HG03097 (cell line): ENCODE data around the gene SHOC2.

Experiments
- ATAC-seq: cut with Tn5 transposase; IDR thresholded peaks from one replicate; pipeline ENCODE4 v1.9.1; 2021; ENCODE audit not compliant: unreplicated experiment, low FRiP score

Gene SHOC2

DNA sequence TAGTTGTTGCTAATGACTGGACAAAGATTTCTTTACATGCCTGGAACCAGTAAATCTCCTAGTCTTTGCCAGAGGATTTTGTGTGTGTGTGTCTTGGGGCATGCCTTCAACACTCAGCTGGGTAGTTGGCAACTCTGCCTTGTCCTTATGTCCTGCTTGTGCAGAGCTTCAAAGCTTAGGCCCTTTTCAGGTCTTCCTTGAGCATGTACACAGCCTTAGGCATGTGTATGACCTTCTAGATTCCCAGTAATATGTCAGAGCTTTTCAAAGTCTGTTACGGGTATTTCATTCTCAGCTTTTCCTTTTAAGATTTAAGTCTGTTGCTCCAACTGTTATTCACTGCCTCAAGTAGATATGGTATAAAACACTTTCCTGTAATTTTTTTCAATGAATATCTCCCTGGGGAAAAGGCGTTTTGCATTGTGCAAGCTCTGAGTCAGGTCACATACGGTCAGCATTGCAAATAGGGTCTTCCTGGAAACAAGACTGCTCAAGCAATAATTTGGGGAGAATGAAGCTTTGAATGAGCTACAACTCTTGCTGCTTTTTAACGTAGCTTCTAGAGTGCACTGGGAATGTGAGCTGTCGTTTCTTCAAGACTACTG, 25.5 kb downstream of the SHOC2 start:
- no peak for ATAC-seq

DNA sequence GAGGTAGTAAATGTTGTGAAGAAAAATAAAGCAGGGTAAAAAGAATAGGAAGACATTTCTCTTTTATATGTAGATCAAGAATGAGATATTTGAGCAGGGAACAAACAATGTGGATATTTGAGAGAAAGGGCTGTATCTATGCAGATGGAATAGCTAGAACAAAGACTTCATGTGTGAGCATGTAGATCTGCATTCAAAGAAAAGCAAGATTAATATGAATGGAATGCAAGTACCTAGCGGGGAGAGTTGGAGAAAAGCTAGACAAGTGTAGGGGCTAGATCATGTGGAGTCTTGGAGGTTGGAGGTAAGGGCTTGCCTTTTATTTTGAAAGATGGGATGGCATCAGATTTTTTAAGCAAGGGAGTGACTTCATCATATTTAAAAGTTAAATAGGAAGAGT, 27.1 kb downstream of the SHOC2 start:
- no peak for ATAC-seq

DNA sequence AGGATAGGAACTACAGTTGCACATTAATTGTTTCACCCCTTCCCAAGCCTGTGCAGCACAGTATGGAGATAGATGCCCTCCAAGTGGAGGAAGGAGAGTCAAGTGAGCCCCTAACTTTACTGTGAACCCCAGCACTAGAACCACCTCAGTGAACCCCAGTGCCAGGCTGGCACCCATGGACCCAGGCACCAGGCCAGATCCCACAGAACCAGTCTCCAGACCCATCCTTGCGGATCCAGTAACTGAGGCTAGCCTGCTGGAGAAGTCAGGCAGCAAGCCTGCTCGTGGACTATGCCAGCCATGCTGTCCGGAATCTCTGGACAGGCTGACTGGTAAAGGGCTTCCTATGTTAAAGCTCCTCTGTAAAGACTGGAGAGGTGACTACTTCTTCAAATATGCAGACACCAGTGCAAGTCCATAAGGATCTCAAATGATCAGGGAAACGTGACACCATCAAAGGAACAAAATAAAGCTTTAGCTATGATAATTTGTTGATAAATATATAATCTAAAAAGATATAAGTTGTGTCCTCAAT, 27.7 kb downstream of the SHOC2 start:
- ATAC-seq, result no peak

- no peak for ATAC-seq
Measured at GRCh38 chr10:110951381-110951780, 32.0 kb downstream of the SHOC2 start.

- no peak for ATAC-seq
Measured at GRCh38 chr10:110957606-110958005, 38.2 kb downstream of the SHOC2 start.

DNA sequence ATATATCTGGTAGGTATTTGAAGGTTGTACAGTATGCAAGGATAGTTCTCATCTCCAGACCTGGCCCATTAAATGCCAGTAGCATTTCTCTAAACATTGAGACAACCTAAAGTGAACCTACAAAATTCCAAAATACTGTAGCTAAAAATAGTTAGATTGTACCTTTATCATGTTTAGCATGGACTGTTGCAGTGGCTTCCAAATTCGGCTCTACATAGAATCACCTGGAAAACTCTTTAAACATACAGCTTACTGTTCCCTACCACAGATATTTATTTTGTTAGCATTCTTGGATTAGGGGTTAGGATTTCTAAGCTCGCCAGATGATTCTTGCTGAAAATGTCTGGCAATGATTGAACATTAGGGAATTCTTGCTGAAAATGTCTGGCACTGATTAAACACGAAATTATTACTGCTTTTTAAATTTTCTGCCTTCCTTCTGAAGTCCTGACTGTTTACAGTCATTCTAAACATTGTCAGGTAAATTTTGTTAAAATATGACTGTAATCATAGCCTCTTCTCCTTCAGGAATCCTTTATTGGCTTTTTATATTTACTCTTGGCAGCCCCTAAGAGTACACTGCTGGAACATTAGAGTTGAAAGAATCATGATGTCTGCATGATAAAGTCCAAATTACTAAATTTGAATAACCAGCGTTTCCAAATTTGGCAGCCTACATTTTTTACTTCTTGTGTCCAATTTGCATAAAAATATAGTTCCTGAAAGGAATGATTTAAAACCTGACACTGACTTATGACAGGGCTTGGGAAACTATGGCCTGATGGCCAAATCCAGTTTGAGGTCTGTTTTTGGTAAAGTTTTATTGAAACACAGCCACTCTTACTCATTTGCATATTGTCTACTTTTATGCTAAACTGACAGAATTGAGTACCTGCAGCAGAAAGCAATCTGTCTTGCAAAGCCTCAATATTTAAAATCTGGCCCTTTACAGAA, 40.3 kb downstream of the SHOC2 start:
- no peak for ATAC-seq

DNA sequence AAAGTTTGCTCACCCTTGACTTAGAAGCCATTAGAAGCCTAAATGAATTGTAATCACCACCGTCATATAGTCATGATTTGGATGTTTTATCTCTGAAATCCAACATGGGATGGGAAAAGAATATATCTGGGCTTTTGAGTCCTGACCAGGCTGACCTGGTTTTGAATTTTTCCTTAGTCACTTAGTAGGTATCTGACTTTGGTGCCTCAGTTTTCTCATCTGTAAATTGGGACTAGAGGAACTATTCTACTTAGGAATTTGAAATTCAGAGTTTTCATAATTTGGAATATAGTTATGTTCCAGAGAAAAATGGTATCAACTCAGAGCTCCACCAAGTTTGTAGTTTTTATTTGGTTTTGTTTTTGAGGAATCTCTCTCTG, 40.9 kb downstream of the SHOC2 start:
- ATAC-seq, result no peak

GRCh38 chr10:110962443-110962842, 43.0 kb downstream of the SHOC2 start:
- ATAC-seq, result no peak

DNA sequence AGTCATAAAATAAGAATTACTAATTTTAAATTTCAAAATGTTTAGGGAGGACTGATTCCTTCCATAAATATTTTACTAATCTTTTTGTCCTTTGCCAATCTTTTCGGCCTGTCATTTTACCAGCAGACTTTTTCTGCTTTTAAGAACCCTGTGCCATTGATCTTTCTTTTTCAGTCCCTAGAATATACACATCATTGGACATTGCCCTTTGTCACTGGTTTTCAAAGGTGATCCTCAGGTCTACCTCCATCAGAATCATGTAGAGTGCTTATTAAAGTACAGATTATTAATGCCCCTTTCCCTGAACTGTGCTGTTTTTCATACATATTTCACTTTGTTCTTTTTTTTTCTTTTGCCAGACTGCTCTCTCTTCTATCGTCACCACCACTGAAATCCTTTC, 43.8 kb downstream of the SHOC2 start:
- ATAC-seq, result no peak

- no peak for ATAC-seq
Measured at GRCh38 chr10:110964681-110965080, 45.3 kb downstream of the SHOC2 start.

GRCh38 chr10:110965216-110965615, 45.8 kb downstream of the SHOC2 start:
- no peak for ATAC-seq

GRCh38 chr10:110966146-110966545, 46.7 kb downstream of the SHOC2 start:
- no peak for ATAC-seq

DNA sequence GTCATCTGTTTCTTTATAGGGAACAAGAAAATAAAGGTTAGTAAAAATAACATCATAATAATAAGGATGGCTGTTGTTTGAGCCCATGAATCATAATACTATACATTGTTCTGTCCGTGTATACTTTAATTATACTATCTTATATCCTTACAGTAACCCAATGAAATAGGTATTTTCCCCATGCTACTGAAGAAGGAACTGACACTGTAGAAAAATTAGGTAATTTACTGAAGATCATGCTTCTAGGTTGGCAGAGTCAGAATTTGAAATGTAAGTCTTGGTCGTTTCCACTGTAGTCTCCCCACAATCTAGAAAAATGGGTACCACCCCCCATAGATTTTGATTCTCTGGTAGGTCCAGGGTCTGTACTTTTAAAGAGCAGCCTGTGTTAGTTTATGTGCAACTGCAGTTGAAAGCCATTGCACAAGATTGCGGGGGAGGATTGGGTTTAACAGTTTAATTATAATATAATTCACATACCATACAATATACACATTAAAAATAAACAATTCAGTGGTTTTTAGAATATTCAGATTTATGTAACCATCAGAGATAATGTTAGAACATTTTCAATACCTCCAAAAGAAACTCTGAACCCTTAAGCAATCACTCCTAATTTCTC, 47.7 kb downstream of the SHOC2 start:
- ATAC-seq, result no peak

DNA sequence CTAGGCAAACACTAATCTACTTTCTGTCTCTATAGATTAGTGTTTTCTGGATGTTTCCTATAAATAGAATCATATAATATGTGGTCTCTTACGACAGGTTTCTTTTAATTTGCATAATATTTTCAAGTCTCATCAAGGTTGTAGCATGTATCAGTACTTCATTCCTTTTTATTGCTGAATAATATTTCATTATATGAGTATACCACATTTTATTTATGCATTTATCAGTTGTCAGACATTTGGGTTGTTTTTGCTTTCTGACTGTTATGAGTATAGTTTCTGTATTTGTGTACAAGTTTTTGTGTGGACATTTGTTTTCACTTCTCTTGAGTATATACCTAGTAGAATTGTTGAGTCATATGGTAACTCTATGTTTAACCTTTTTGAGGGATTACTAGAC, 48.2 kb downstream of the SHOC2 start:
- ATAC-seq, result peak; percentile 62

GRCh38 chr10:110969183-110969582, 49.8 kb downstream of the SHOC2 start:
- ATAC-seq, result no peak

DNA sequence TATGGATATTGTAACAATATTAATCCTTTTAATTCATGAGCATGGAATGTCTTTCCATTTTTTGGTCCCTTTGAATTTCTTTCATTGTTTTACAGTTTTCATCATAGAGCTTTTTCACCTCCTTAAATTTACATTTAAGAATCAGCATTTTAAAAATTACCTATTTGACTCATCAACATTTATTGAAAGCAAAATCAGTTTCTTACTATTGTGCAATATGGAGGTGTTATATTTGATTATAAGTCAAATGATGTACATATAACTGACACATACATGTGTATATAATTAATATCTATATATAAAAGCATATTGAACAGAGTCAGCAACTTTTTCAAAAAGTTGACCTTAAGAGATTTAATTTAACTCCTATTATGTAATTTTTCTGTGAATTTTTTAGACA, 52.2 kb downstream of the SHOC2 start:
- ATAC-seq, result no peak

DNA sequence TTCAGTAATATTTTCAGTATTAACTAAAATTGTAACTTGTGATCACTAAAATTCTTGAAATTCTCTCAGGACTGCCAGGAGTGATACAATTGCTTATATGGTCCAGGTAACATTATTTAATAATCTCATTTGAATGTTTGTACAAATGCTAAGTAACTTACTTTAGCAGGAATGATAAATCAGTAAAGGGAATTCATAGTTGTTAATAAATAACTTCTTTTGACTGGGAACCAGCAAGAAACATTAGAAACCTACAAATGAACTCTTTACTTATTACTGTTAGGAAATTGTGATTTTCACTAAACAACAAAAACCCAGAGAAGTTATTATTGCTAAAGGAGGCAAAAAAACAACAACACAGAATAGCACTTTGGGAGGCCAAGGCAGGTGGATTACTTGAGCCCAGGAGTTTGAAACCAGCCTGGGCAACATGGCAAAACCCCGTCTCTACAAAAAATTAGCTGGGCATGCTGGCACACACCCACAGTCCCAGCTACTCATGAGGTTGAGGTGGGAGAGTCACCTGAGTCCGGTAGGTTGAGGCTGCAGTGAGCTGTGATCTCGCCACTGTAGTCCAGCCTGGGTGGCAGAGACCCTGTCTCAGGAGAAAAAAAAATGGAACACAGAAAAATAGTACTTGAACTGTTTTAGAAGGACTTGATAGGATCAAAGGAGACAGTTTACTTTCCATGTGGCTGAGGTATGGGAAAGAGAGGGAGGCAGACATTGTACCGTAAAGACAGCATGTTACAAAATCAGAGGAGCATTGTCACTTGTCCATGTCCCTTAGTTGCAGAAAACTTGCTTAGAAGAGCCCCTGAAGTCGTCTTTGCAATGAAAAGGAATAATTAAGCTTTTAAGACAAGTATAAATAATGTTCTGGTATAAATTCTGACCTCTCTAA, 53.1 kb downstream of the SHOC2 start:
- ATAC-seq, result no peak

DNA sequence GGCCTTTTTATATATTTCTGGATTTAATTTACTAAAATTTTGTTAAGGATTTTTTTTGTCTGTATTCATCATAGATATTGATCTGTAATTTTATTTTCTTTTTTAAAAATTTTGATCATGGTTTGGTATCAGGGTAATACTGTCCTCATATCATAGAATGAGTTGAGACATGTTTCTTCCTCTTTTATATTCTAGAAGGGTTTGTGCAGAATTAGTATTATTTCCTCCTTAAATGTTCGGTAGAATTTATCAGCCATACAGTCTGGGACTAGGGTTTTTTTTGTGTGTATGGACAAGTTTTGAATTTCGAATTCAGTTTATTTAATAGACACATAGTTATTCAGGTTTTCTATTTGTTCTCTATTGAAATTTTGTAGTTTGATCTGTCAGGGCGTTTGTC, 54.0 kb downstream of the SHOC2 start:
- no peak for ATAC-seq

GRCh38 chr10:110976577-110976976, 57.2 kb downstream of the SHOC2 start:
- ATAC-seq, result no peak

DNA sequence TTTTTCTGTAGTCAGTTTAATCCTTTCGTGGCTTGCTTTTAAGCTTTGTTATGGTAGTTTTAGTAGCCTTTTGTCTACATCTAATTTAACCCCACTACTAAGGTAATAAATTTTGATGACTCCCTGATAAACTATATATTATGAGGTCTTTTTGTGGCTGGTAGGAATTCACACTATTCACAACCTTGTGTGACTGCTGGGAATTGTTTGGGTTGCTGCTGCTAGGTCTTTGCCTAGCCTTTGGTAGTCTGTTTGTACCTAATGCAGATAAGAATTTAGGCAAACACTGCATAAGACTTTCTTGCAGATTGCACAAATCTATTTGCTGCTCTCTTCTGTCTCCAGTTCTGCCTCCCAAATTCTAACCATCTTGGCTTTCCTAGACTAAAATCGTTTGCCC, 58.3 kb downstream of the SHOC2 start:
- ATAC-seq, result no peak
